ENCODE measurements around the gene KCNJ6.

Gene KCNJ6

DNA sequence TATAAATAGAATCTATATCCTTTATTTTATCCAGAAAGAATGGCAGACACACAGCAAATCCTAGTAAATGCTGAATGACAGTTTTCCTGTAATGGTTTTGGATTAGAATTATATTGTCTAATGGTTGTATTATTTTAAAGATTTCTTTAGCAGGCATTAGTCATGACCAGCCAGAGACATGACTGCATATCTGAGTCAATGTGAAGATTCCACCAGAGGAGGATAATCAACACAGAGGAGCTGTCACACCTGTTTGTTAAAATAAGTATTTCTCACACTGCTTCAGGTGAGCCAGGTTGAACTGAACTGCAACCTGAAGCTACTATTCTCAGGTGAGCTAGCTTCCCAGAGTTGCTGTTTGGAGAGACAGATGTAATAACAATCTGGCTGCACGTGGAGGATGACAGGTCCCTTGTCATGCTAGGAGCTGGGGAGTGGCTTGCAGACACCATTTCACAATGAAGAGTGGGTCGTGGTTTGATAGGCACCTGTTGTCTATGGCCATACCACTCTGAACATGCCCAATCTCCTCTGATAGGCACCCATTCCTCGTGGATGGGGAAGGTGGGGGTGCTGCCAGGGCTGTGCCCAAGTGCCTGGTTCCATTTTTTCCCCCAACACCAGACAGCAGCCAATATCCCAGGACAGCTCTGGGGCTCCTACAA, 94.3 kb downstream of the KCNJ6 start:
- TF ChIP-seq, protein P1, sequence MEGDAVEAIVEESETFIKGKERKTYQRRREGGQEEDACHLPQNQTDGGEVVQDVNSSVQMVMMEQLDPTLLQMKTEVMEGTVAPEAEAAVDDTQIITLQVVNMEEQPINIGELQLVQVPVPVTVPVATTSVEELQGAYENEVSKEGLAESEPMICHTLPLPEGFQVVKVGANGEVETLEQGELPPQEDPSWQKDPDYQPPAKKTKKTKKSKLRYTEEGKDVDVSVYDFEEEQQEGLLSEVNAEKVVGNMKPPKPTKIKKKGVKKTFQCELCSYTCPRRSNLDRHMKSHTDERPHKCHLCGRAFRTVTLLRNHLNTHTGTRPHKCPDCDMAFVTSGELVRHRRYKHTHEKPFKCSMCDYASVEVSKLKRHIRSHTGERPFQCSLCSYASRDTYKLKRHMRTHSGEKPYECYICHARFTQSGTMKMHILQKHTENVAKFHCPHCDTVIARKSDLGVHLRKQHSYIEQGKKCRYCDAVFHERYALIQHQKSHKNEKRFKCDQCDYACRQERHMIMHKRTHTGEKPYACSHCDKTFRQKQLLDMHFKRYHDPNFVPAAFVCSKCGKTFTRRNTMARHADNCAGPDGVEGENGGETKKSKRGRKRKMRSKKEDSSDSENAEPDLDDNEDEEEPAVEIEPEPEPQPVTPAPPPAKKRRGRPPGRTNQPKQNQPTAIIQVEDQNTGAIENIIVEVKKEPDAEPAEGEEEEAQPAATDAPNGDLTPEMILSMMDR (IDR thresholded peaks at IDR 0.05; ENCODE audit: control insufficient read depth, insufficient read depth, low read depth, low read length, missing control alignments), result no peak
- no peak overlapping the region for H3K4me3 ChIP-seq (ENCODE audit: control insufficient read depth, low read depth, low read length)
- no peak for DNase-seq (ENCODE audit: low read depth)

DNA sequence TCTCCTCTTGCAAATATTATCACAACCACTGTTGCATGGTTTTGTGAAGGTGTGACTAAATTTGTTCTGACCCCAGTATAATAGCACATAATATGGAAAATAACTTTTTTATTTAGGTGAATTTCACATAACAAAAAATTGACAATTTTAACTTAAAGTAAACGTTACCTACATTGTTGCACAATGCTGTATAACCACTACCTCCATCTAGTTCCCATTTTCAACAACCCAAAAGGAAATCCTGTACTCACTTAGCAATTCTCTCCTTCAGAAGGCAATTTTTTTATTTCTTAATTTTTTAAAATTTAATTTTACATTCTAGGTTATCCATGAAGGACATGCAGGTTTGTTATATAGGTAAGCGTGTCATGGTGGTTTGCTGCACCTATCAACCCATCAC, 95.2 kb downstream of the KCNJ6 start:
- TF ChIP-seq, protein P1 (IDR thresholded peaks at IDR 0.05; ENCODE audit: control insufficient read depth, insufficient read depth, low read depth, low read length, missing control alignments), result no peak
- no peak for DNase-seq (ENCODE audit: low read depth)
- H3K4me3 ChIP-seq (ENCODE audit: control insufficient read depth, low read depth, low read length), result no peak overlapping the region

DNA sequence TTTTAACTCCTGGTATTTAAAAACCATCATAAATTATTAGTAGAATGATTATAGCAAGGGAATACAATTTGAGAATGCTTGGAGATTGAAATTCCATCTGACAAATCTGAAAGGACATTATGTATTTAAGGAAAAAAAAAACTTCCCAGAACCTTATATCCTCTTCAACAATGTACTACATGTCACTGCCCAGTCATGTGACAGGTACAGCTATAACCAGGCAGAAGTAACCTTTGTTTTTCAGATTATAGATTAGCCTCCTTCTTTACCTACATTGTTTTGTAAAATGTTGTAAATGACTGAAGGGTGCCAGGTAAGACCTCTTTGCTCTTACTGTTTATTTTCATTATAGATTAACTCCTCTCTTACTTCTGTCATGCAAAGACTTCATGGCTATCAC, 96.9 kb downstream of the KCNJ6 start:
- TF ChIP-seq, protein P1 (IDR thresholded peaks at IDR 0.05; ENCODE audit: control insufficient read depth, insufficient read depth, low read depth, low read length, missing control alignments), result no peak
- DNase-seq (ENCODE audit: low read depth), result no peak
- no peak overlapping the region for H3K4me3 ChIP-seq (ENCODE audit: control insufficient read depth, low read depth, low read length)

- no peak overlapping the region for H3K4me3 ChIP-seq (ENCODE audit: control insufficient read depth, low read depth, low read length)
- TF ChIP-seq, protein P1 (IDR thresholded peaks at IDR 0.05; ENCODE audit: control insufficient read depth, insufficient read depth, low read depth, low read length, missing control alignments), result no peak
- DNase-seq (ENCODE audit: low read depth), result no peak
These were observed 99.0 kb downstream of the KCNJ6 start for GRCh38 chr21:37817242-37817641.

DNA sequence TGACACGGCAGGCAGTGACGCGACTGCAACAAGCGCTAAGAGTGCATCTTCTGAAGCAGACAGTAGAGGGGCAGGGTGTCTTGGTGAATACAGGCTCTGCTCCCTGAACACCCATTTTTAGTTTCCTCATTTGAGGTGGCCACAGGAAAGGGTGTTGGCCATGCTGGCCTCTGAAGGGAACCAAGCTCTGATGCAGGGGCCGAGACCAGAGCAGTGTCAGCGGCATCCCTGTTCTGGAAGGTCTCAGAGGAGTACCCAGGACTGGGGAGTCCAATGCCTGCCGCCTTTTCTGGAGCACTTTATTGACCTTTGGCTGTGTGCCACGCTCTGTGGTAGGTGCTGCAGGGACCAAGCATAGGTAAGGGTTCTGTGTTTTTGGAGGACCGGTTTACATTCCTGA, 100.4 kb downstream of the KCNJ6 start:
- no peak overlapping the region for H3K4me3 ChIP-seq (ENCODE audit: control insufficient read depth, low read depth, low read length)
- no peak for DNase-seq (ENCODE audit: low read depth)
- TF ChIP-seq, protein P1 (IDR thresholded peaks at IDR 0.05; ENCODE audit: control insufficient read depth, insufficient read depth, low read depth, low read length, missing control alignments), result no peak

DNA sequence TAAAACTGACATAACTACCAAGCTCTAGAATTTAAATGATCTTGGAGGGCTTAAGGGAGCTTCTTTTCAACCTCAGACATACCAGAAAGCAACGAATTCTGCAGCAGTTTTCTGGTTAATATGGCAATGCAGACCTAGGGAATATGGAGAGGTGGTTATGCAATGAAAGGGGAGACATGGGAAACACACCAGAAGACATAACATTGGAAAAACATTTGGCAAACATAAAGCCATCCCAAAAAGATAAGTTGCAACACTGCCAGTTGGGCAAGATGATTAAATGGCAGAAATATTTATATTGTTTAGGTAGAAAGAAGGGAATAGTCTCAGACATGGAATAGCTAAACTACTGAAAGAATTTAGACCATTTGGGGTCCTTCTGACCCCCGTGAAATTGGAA, 104.5 kb downstream of the KCNJ6 start:
- H3K4me3 ChIP-seq (ENCODE audit: control insufficient read depth, low read depth, low read length), result no peak overlapping the region
- no peak for DNase-seq (ENCODE audit: low read depth)
- TF ChIP-seq, protein P1 (IDR thresholded peaks at IDR 0.05; ENCODE audit: control insufficient read depth, insufficient read depth, low read depth, low read length, missing control alignments), result no peak

Measured in AG09309 (cell line).